Skeletal muscle satellite cell (primary cell): Measurements from ENCODE around the gene MEP1A.

Source experiments
- H3K27me3 ChIP-seq: 2 replicates; pipeline ENCODE4 v1.7.0; 2013; ENCODE audit warnings: low read length; ENCODE audit not compliant: control insufficient read depth, insufficient read depth
- H3K36me3 ChIP-seq: 2 replicates; pipeline ENCODE4 v1.7.0; 2013; ENCODE audit warnings: mild to moderate bottlenecking, control low read depth, low read length; ENCODE audit not compliant: insufficient read depth
- H3K4me1 ChIP-seq: 2 replicates; pipeline ENCODE4 v1.7.0; 2013; ENCODE audit warnings: low read length; ENCODE audit not compliant: control insufficient read depth, insufficient read depth
- H3K4me2 ChIP-seq: 2 replicates; pipeline ENCODE4 v1.7.0; 2013; ENCODE audit warnings: mild to moderate bottlenecking, low read length
- H3K4me3 ChIP-seq: 2 replicates; pipeline ENCODE4 v1.7.0; 2013; ENCODE audit warnings: low read length
- H3K9ac ChIP-seq: 2 replicates; pipeline ENCODE4 v1.7.0; 2013; ENCODE audit warnings: mild to moderate bottlenecking, low read depth, low read length, moderate library complexity
- H3K9me3 ChIP-seq: replicated peaks from 2 replicates; pipeline ENCODE4 v1.7.0; 2013; ENCODE audit warnings: mild to moderate bottlenecking, control low read depth, low read length

Gene MEP1A

DNA sequence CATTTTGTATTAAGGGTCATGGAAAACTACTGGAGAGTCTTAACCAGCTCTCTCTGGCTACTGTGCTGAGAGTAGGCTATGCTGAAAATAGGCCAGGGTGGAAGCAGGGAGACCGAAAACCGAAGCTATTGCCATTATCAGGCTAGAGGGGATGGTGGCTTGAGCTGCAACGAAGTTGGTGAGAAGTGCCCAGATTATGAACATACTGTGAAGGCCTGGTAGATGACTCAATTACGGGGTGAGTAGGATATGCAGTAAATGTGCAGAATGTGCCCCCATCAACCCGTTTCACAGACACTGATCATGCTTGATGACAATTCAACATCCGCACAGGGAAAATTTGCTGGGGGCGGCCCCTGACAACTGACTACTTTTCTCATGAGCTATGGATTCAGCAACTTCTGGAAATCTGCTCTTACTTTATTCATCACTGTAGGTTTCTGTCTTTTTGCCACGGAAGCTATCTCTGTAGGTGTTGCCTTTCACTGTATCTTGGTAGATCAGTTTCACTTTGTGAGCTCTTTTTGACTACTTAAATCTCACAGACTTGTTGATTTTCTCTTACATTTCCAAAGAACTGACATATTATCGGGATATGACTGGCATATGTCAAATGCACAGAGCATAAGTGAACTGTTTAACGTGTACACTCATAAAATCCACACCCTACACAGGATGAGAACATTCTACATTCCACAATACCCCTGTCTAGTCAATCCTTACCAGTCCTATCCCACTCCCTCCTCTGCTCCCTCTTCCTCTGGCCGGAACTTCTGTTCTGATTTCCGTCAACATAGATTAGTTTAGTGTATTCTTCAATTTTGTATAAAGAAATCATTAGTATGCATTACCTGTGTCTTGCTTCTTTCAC, 15.5 kb upstream of the MEP1A start:
- peaks cover 10% of the 10 kb centered on the region for H3K27me3 ChIP-seq
- H3K36me3 ChIP-seq = no peaks in the 10 kb centered on the region
- no peaks in the 10 kb centered on the region for H3K4me1 ChIP-seq
- no peaks in the 10 kb centered on the region for H3K9me3 ChIP-seq
- H3K9ac ChIP-seq = no peak overlapping the region
- no peak overlapping the region for H3K4me2 ChIP-seq
- no peak overlapping the region for H3K4me3 ChIP-seq

DNA sequence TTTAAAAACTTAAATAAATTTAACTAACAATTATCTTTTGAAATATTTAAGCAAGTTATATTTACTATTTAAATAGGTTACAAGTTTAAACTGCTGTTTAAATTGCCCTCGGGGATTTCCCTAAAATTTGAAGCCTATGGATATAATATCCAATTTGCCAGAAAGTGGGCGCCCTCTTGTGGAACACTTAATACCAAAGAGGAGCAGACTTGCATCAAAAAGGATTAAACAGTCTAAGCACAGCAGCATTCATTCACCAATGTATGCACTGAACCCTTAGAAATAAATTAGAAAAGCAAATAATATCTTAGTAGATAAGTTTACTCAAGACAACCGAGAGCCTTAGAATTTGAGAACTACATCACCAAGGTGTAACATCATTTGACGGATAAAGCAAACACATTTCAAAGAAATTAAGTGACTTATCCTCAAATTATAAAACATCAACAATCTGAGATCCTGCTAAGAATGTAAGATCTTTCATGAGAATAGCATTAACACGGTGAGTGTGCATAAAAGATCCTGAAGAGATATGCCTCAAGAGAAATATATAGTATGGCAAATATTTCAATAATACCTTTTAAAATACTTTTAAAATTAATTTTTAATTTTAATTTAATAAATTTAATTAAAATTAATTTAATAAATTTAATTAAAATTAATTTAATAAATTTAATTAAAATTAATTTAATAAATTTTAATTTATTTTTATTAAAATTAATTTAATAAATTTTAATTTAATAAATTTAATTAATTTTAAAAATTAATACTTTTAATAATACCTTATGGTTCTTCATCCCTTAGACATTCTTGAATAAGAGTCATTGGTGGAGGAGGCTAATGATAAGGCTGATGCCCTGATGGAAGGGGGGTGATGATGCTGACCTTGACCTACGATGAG, 11.5 kb upstream of the MEP1A start:
- Histone ChIP-seq H3K9ac (no peak overlapping the region), H3K4me2 (no peak overlapping the region), H3K4me3 (no peak overlapping the region), H3K4me1 (no peaks in the 10 kb centered on the region), H3K36me3 (no peaks in the 10 kb centered on the region), H3K9me3 (no peaks in the 10 kb centered on the region), H3K27me3 (peaks cover 4% of the 10 kb centered on the region)

DNA sequence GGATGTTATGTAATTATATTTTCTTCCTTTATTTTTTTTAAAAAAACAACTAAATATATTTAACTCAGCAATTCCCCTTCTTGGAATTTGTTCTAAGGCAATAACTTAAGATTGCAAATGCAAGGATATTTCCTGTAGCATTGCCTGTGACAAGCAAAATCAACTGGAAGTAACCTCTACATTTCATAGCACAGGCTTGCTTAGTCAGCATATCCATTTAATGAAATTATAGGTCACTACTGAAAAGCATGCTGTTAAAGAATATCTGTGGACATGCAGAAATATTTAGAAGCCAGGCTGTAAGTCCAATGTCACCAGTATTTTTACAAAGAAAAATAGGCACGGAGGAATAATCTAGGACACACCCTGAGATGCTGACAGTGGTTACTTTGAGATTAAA, 8.7 kb upstream of the MEP1A start:
- H3K36me3 ChIP-seq = no peaks in the 10 kb centered on the region
- no peak overlapping the region for H3K4me2 ChIP-seq

DNA sequence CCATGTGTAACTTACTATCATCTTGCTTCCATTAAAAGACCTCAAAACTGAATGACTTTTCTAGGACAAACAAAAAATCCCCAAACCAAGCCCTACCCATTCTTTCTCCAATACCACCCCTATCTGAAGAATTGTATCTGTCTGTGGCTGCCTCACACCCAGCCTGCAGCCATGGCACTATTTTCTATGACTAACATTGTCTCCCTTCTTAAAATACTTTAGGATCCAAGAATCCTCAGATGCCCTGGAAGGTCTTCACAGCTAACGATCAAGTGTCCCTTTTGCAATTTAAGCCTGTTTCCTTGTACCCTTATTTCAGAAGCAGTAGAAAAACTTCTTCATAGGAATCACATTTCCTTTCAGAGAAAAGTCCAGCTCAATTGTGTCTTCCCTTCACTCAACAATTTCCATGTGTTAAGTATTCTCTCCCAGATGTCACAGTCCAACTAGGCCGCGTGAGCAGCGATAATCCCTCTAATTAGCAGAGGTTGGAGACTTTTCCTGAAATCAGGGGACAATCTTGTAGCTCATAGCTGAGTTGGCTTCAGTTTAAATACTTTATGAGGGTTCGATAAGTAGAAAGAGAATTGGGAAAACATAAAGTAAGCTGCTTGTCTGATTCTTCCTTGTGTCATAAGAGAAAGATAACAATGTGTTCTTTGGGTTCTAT, 5.2 kb upstream of the MEP1A start:
- H3K4me3 ChIP-seq = no peak overlapping the region
- H3K27me3 ChIP-seq = peaks cover 6% of the 10 kb centered on the region
- H3K4me2 ChIP-seq = no peak overlapping the region
- H3K9me3 ChIP-seq = no peaks in the 10 kb centered on the region
- no peaks in the 10 kb centered on the region for H3K4me1 ChIP-seq
- no peaks in the 10 kb centered on the region for H3K36me3 ChIP-seq
- H3K9ac ChIP-seq = no peak overlapping the region

More for the DNA sequence above, 8.7 kb upstream of the MEP1A start:
- Histone ChIP-seq H3K27me3 (peaks cover 4% of the 10 kb centered on the region), H3K4me3 (no peak overlapping the region), H3K9ac (no peak overlapping the region), H3K9me3 (no peaks in the 10 kb centered on the region), H3K4me1 (no peaks in the 10 kb centered on the region)

DNA sequence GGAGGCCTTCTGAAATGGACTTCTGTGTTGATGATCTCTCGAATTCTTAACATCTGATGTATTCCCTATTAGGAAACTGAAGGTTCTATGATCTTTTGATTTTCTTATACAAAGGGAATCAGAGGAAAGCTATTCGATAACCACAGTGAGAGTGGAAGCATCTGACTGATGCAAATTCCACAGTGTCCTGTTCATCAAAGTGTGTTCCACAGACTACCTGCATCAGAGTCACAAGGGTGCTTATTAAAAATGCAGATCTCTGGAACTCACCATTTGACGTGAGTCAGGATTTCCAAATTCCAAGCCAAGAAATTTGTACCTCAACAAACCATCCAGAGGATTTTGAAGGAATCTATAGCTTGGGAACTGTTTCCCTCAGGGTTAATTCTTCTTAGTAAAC, 4.4 kb upstream of the MEP1A start:
- H3K36me3 ChIP-seq = no peaks in the 10 kb centered on the region
- H3K4me1 ChIP-seq = no peaks in the 10 kb centered on the region
- no peak overlapping the region for H3K4me2 ChIP-seq
- H3K9me3 ChIP-seq = no peaks in the 10 kb centered on the region
- no peak overlapping the region for H3K4me3 ChIP-seq
- H3K9ac ChIP-seq = no peak overlapping the region
- H3K27me3 ChIP-seq = peaks cover 6% of the 10 kb centered on the region

DNA sequence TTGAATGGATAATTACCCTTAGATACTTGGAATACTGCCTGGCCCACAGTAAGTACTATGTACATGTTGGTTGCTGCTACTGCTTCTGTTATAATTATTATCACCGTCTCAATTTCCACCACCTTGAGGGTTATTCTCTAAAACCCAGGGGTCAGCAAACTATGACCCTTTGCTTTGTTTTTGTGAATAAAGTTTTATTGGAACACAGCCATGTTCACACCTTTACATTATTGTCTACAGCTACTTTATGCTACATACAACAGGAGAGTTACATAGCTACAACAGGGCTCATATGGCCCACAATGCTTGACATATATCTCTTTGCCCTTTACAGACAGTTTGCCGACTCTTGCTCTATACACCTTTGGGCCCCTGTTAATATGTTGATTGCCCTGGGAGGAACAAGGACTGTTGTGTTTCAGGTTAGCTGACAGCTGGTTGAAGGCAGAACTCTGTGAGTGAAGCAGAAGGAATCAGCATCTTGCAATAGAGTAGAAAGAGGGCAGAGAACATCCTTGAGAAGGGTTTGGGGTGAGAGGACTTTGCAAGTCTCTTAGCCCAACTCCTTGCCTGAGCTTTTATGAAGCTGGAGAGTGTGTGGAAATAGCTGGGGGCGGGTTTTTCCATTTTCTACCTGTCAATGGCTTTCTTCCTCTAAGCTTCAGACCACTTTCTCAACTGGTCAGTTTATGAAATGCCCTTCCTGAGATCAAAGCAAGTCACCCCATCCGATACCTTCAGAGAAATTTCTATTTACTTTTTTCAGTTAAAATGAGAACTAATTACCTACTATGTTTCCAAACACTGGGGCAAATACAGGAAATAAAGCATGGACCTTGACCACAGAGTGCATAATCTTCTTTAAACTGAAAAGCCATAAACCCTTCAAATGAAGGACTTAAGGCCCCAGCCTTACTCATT, 3.5 kb upstream of the MEP1A start:
- Histone ChIP-seq H3K9ac (no peak overlapping the region), H3K9me3 (no peaks in the 10 kb centered on the region)

DNA sequence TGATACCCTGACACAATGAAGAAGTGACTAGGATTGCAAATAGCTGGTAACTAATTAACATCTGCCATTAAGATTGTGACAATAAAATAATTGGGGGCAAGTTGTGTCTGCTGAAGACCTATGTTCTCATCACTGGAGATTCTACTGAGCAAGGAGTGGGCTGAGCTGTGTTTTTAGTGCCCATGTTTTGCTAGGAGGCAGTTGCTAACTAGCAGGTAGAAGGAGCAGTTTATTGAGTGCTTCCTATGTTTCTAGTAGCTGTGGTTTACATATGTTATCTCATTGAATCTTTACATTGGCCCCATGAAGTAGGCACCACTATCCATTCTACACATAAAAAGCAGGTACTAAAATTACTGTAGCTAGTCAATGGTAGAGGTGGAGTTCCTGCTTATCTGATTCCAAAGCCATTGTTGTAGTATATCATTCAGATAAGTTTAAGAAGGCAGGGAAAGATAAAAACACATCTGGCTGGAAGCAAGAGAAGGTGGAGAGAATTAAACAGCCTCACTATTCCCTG, 2.8 kb upstream of the MEP1A start:
- Histone ChIP-seq H3K36me3 (no peaks in the 10 kb centered on the region), H3K9ac (no peak overlapping the region), H3K9me3 (no peaks in the 10 kb centered on the region), H3K4me3 (no peak overlapping the region), H3K4me2 (no peak overlapping the region), H3K27me3 (peaks cover 6% of the 10 kb centered on the region), H3K4me1 (no peaks in the 10 kb centered on the region)

More for the DNA sequence above, 3.5 kb upstream of the MEP1A start:
- Histone ChIP-seq H3K4me3 (no peak overlapping the region), H3K4me1 (no peaks in the 10 kb centered on the region), H3K4me2 (no peak overlapping the region), H3K36me3 (no peaks in the 10 kb centered on the region), H3K27me3 (peaks cover 6% of the 10 kb centered on the region)

DNA sequence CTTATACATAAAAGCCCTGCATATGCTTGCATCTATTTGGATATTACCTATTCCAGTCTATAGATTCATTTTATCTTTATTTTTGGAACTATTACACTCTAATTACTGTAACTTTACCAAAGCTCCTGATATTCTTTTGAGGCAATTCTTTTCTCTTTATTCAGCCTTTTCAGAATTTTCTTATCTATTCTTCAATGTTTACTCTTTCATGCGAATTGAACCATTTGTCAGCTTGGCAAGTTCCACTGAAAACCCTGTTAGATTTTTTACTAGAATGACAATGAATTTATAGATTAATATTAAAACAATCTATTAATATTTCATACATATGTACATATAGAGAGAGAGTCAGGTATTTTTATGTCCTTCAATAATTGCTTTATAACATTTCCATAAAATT, 554 bp upstream of the MEP1A start:
- Histone ChIP-seq H3K36me3 (no peaks in the 10 kb centered on the region), H3K4me1 (no peaks in the 10 kb centered on the region), H3K4me2 (no peak overlapping the region), H3K9ac (no peak overlapping the region), H3K9me3 (no peaks in the 10 kb centered on the region), H3K4me3 (no peak overlapping the region), H3K27me3 (peaks cover 14% of the 10 kb centered on the region)

DNA sequence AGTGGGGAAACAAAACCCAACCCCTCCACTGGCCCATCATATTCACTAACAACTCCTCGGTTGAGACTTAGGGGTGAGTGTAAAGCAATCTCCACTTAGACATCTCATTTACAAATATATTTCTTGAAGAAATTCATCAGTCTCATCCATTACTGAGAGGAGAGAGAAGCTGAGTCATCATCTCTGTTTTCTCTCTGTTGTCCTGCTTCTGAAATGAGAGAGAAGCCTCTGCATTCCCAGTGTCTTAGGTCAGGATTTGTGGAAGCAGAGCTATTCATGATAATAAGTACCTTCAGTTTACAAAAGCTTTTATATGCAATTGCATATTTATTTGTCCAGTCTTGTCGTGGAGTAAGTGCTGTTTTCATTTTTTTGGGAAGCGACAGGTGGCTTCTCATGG, 879 bp downstream of the MEP1A start:
- H3K4me2 ChIP-seq = no peak overlapping the region
- no peak overlapping the region for H3K9ac ChIP-seq
- H3K9me3 ChIP-seq = no peaks in the 10 kb centered on the region
- no peaks in the 10 kb centered on the region for H3K36me3 ChIP-seq
- no peaks in the 10 kb centered on the region for H3K4me1 ChIP-seq
- H3K4me3 ChIP-seq = no peak overlapping the region
- H3K27me3 ChIP-seq = peaks cover 17% of the 10 kb centered on the region

DNA sequence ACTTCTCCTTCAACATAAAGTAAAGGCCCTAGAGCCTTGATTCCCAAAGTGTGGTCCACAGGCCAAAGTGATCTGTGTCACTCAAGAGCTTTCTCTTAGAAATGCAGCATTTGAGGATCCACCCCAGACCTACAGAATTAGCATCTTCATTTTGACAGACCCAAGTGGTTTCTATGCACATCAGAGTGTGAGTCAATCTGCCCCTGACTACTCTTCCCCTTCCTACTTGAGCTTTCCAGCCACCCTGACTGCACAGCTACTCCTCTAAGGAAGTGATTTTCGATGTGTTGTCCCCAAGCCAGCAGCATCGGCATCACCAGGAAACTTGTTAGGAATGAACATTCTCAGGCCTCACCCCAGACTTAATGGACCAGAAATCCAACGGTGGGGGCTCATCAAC, 2.6 kb downstream of the MEP1A start:
- H3K27me3 ChIP-seq = peaks cover 16% of the 10 kb centered on the region
- H3K36me3 ChIP-seq = no peaks in the 10 kb centered on the region
- H3K4me1 ChIP-seq = no peaks in the 10 kb centered on the region
- H3K4me2 ChIP-seq = no peak overlapping the region
- no peak overlapping the region for H3K4me3 ChIP-seq
- no peak overlapping the region for H3K9ac ChIP-seq
- H3K9me3 ChIP-seq = no peaks in the 10 kb centered on the region
